Measurements from ENCODE around the gene MICAL2. TPM values are rescaled to one million over a fixed set of nuclear protein-coding genes. Genes with fewer than 3 reads are reported as not detected.

Gene MICAL2
- total RNA-seq, 1 experiment from 2014 or later = 62.9 TPM

- intact Hi-C loops (cut with micrococcal nuclease) = no loop called here
Measured at GRCh38 chr11:12067796-12068357, 42.5 kb upstream of the MICAL2 start.

GRCh38 chr11:12069066-12069676, 41.2 kb upstream of the MICAL2 start:
- H3K4me1 ChIP-seq (ENCODE audit: insufficient read depth, low read length) = peaks cover 39% of the 10 kb centered on the region

More at GRCh38 chr11:12067796-12068357, 42.5 kb upstream of the MICAL2 start:
- TF ChIP-seq EZH2phosphoT487 (IDR thresholded peaks at IDR 0.05; ENCODE audit: borderline replicate concordance, low read length) (no peak), EZH2 (IDR thresholded peaks at IDR 0.05; ENCODE audit: low read length, unreplicated experiment) (no peak), CTCF (conservative IDR thresholded peaks at IDR 0.05; ENCODE audit: low read depth, low read length) (no peak)
- BruUV-seq (replicated peaks) = no TSS peak
- H4K20me1 ChIP-seq (ENCODE audit: low read length) = no peaks in the 10 kb centered on the region
- no peaks in the 10 kb centered on the region for H3K9me2 ChIP-seq (replicated peaks; ENCODE audit: low read length)
- no peak overlapping the region for H2AFZ ChIP-seq (ENCODE audit: low read length)
- POLR2A ChIA-PET (ENCODE audit: unreplicated experiment) = interaction anchor here (0.6 kb wide), 2 partner anchors 19 to 23 kb away, joined by 6 to 24 read pairs; no protein-coding TSS in a partner anchor
- CTCF ChIA-PET = interaction anchor here (0.9 kb wide), 1 partner anchor 58 kb away, joined by 3 read pairs; no protein-coding TSS in a partner anchor
- H3K4me3 ChIP-seq (ENCODE audit: low read length) = no peak overlapping the region
- peaks cover 49% of the 10 kb centered on the region for H3K4me1 ChIP-seq (ENCODE audit: insufficient read depth, low read length)
- H3K4me2 ChIP-seq (ENCODE audit: low read length) = peak overlapping the region; percentile 19
- ATAC-seq (no peak), DNase-seq (no peak)
- peak overlapping the region; percentile 86 for H3K27ac ChIP-seq (ENCODE audit: low read length)
- no peaks in the 10 kb centered on the region for H3K36me3 ChIP-seq (ENCODE audit: low read depth, low read length)
- no peak overlapping the region; the same call in 1 of the 2 replicates for H3K9ac ChIP-seq (ENCODE audit: low read length)
- H3K9me3 ChIP-seq (ENCODE audit: low read length) = no peaks in the 10 kb centered on the region
- no peaks in the 10 kb centered on the region for H3K27me3 ChIP-seq (ENCODE audit: low read length)
- H3F3A ChIP-seq (ENCODE audit: low read length, unreplicated experiment) = peaks cover 4% of the 10 kb centered on the region
- H3K79me2 ChIP-seq (ENCODE audit: low read length) = no peaks in the 10 kb centered on the region

More at GRCh38 chr11:12069066-12069676, 41.2 kb upstream of the MICAL2 start:
- Histone ChIP-seq H3K27me3 (ENCODE audit: low read length) (no peaks in the 10 kb centered on the region), H3K27ac (ENCODE audit: low read length) (no peak overlapping the region), H4K20me1 (ENCODE audit: low read length) (no peaks in the 10 kb centered on the region), H3K79me2 (ENCODE audit: low read length) (no peaks in the 10 kb centered on the region), H3K4me3 (ENCODE audit: low read length) (no peak overlapping the region), H3K4me2 (ENCODE audit: low read length) (no peak overlapping the region), H3K9me3 (ENCODE audit: low read length) (no peaks in the 10 kb centered on the region), H3K9me2 (replicated peaks; ENCODE audit: low read length) (no peaks in the 10 kb centered on the region), H2AFZ (ENCODE audit: low read length) (no peak overlapping the region), H3K9ac (ENCODE audit: low read length) (no peak overlapping the region), H3K36me3 (ENCODE audit: low read depth, low read length) (no peaks in the 10 kb centered on the region), H3F3A (ENCODE audit: low read length, unreplicated experiment) (peaks cover under 1% of the 10 kb centered on the region)
- TF ChIP-seq CTCF (conservative IDR thresholded peaks at IDR 0.05; ENCODE audit: low read depth, low read length) (no peak), EZH2 (IDR thresholded peaks at IDR 0.05; ENCODE audit: low read length, unreplicated experiment) (no peak), EZH2phosphoT487 (IDR thresholded peaks at IDR 0.05; ENCODE audit: borderline replicate concordance, low read length) (no peak)
- DNase-seq (no peak), ATAC-seq (no peak)
- ChIA-PET CTCF (no interaction called here), POLR2A (ENCODE audit: unreplicated experiment) (no interaction called here)
- intact Hi-C loops (cut with micrococcal nuclease) = no loop called here
- no TSS peak for BruUV-seq (replicated peaks)

Measured in PC-3 (cell line).